ENCODE data around the gene SRR. TPM values are rescaled to one million over a fixed set of nuclear protein-coding genes. Genes with fewer than 3 reads are reported as not detected.

Gene SRR
- total RNA-seq, 1 experiment from 2014 or later = 37.9 TPM

DNA sequence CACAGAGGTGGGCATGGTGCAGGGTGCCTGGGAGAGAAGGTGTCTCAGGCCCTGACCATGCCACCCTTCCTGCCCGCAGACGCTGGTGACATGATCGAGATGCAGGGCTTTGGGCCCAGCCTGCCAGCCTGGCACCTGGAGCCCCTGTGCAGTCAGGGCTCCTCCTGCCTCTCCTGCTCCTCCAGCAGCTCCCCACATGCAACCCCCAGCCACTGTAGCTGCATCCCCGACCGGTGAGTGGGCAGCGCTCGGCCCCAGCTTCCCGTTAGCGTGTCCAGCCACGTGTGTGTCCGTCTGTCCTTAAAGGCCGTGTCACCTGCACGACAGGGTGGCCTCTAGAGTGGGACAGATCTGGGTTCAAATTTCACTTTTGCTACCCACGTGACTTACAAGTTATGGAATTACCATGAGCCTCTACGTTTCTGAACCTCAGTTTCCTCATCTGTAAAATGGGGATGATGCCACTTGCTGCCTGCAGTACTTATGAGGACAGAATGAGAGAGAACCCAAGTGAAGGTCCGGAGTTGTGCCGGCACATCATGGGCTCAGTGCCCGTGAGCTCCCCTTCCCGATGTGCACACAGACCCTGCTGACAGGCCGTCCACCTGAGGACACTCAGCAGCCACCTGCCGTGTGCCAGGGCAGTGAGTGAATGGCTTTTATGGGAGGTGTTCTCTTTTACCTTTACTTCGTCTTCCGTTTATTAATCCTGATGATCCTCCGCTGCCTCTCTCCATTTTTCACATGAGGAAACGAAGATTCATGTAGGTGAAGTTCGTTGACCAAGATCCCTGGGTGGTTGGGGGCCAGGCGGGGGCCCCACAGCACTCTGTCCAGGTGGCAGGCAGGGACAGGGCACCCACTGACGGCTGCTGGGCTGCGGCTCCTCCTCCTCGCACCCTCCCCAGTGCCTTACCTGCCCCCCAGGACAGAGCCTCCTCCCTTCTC is 67.7 kb downstream of the SRR start:
- intact Hi-C loops (cut with micrococcal nuclease; ENCODE audit: unreplicated experiment) = no loop called here
- H3K36me3 ChIP-seq (ENCODE audit: insufficient read depth, low read length, poor library complexity, severe bottlenecking) = peaks cover 23% of the 10 kb centered on the region
- no peak overlapping the region for H3K27ac ChIP-seq (ENCODE audit: low read depth, low read length, poor library complexity, severe bottlenecking)
- no peak overlapping the region for H3K4me3 ChIP-seq (ENCODE audit: low read depth, low read length, poor library complexity, severe bottlenecking)
- H3K4me1 ChIP-seq (ENCODE audit: insufficient read depth, low read length, poor library complexity, severe bottlenecking) = peaks cover 5% of the 10 kb centered on the region
- POLR2A ChIA-PET (ENCODE audit: low non-redundant PET) = no interaction called here
- TF ChIP-seq, protein P1, sequence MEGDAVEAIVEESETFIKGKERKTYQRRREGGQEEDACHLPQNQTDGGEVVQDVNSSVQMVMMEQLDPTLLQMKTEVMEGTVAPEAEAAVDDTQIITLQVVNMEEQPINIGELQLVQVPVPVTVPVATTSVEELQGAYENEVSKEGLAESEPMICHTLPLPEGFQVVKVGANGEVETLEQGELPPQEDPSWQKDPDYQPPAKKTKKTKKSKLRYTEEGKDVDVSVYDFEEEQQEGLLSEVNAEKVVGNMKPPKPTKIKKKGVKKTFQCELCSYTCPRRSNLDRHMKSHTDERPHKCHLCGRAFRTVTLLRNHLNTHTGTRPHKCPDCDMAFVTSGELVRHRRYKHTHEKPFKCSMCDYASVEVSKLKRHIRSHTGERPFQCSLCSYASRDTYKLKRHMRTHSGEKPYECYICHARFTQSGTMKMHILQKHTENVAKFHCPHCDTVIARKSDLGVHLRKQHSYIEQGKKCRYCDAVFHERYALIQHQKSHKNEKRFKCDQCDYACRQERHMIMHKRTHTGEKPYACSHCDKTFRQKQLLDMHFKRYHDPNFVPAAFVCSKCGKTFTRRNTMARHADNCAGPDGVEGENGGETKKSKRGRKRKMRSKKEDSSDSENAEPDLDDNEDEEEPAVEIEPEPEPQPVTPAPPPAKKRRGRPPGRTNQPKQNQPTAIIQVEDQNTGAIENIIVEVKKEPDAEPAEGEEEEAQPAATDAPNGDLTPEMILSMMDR (conservative IDR thresholded peaks at IDR 0.05; ENCODE audit: low read depth, low read length) = no peak
- no peak for TF ChIP-seq EZH2 (IDR thresholded peaks at IDR 0.05; ENCODE audit: borderline replicate concordance, low read depth, low read length, poor library complexity, severe bottlenecking)
- no peaks in the 10 kb centered on the region for H3K27me3 ChIP-seq (replicated peaks; ENCODE audit: insufficient read depth, low read depth, low read length, poor library complexity)
- no peak for DNase-seq (ENCODE audit: low spot score)
- BruUV-seq (replicated peaks) = no TSS peak
- no peaks in the 10 kb centered on the region for H3K9me3 ChIP-seq (ENCODE audit: low read depth, low read length, poor library complexity, severe bottlenecking)
- CTCF ChIA-PET = no interaction called here

DNA sequence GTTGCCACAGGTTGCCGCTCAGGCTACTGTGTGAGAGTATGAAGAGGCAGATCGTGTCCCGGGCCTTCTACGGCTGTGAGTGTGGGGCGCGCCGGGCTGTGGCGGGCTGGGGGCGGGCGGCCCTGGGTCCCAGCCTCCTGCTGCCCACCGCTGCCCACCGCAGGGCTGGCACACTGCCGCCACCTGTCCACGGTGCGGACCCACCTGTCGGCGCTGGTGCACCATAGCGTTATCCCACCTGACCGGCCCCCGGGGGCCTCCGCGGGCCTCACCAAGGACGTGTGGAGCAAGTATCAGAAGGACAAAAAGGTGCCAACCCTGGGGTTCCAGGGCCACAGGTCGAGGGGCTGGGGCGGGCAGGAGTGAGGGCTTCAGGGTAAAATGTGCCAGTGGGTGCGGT is 68.4 kb downstream of the SRR start:
- no peaks in the 10 kb centered on the region for H3K27me3 ChIP-seq (replicated peaks; ENCODE audit: insufficient read depth, low read depth, low read length, poor library complexity)
- H3K27ac ChIP-seq (ENCODE audit: low read depth, low read length, poor library complexity, severe bottlenecking) = no peak overlapping the region
- ChIA-PET CTCF (no interaction called here), POLR2A (ENCODE audit: low non-redundant PET) (no interaction called here)
- no peak overlapping the region for H3K4me3 ChIP-seq (ENCODE audit: low read depth, low read length, poor library complexity, severe bottlenecking)
- BruUV-seq (replicated peaks) = no TSS peak
- H3K4me1 ChIP-seq (ENCODE audit: insufficient read depth, low read length, poor library complexity, severe bottlenecking) = peaks cover 5% of the 10 kb centered on the region
- H3K36me3 ChIP-seq (ENCODE audit: insufficient read depth, low read length, poor library complexity, severe bottlenecking) = peaks cover 29% of the 10 kb centered on the region
- no peak for DNase-seq (ENCODE audit: low spot score)
- intact Hi-C loops (cut with micrococcal nuclease; ENCODE audit: unreplicated experiment) = no loop called here
- H3K9me3 ChIP-seq (ENCODE audit: low read depth, low read length, poor library complexity, severe bottlenecking) = no peaks in the 10 kb centered on the region
- TF ChIP-seq EZH2 (IDR thresholded peaks at IDR 0.05; ENCODE audit: borderline replicate concordance, low read depth, low read length, poor library complexity, severe bottlenecking) = no peak
- TF ChIP-seq, protein P1 (conservative IDR thresholded peaks at IDR 0.05; ENCODE audit: low read depth, low read length) = no peak

DNA sequence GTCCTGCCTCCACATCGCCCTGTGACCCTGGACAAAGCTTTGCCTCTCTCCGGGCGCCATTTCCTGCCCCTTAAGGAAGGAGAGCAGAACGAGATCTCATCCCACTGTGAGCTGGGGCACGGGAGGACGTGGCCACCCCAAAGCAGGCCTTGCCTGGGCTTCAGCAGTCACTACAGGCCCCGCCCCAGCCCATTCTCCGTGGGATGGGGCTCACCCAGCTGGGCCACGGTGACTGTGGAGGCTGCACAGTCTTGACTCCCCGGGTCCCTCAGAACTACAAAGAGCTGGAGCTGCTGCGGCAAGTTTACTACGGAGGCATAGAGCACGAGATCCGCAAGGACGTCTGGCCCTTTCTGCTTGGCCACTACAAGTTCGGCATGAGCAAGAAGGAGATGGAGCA is 68.9 kb downstream of the SRR start:
- no TSS peak for BruUV-seq (replicated peaks)
- H3K4me3 ChIP-seq (ENCODE audit: low read depth, low read length, poor library complexity, severe bottlenecking) = no peak overlapping the region
- no peaks in the 10 kb centered on the region for H3K27me3 ChIP-seq (replicated peaks; ENCODE audit: insufficient read depth, low read depth, low read length, poor library complexity)
- peaks cover 29% of the 10 kb centered on the region for H3K36me3 ChIP-seq (ENCODE audit: insufficient read depth, low read length, poor library complexity, severe bottlenecking)
- intact Hi-C loops (cut with micrococcal nuclease; ENCODE audit: unreplicated experiment) = no loop called here
- ChIA-PET POLR2A (ENCODE audit: low non-redundant PET) (no interaction called here), CTCF (no interaction called here)
- H3K27ac ChIP-seq (ENCODE audit: low read depth, low read length, poor library complexity, severe bottlenecking) = no peak overlapping the region
- no peak for TF ChIP-seq EZH2 (IDR thresholded peaks at IDR 0.05; ENCODE audit: borderline replicate concordance, low read depth, low read length, poor library complexity, severe bottlenecking)
- no peaks in the 10 kb centered on the region for H3K9me3 ChIP-seq (ENCODE audit: low read depth, low read length, poor library complexity, severe bottlenecking)
- DNase-seq (ENCODE audit: low spot score) = no peak
- H3K4me1 ChIP-seq (ENCODE audit: insufficient read depth, low read length, poor library complexity, severe bottlenecking) = peaks cover 5% of the 10 kb centered on the region

All from A673 (cell line).